Measurements from ENCODE around the gene CDS2.

- TF ChIP-seq CSRNP3 (CRISPR knock-in tag; IDR thresholded peaks at IDR 0.05) (no peak), BACH2 (CRISPR knock-in tag; IDR thresholded peaks at IDR 0.05; ENCODE audit: borderline replicate concordance) (no peak)
Measured at GRCh38 chr20:5153152-5153467, 26.3 kb downstream of the CDS2 start.

All from SK-N-SH treated with all-trans-retinoic acid at 6 μM for 48 hours (cell line).